HG02973 (cell line): ENCODE measurements around the gene PLXNB2.

Experiments
- ATAC-seq: cut with Tn5 transposase; IDR thresholded peaks from one replicate; pipeline ENCODE4 v1.9.1; 2021; ENCODE audit warnings: moderate library complexity; ENCODE audit not compliant: unreplicated experiment

PLXNB2 gene

GRCh38 chr22:50236731-50237409, 70.6 kb downstream of the PLXNB2 start:
- ATAC-seq = no peak

GRCh38 chr22:50233223-50233622, 74.2 kb downstream of the PLXNB2 start:
- no peak for ATAC-seq

- ATAC-seq = no peak
Observed at GRCh38 chr22:50232481-50233151, 74.8 kb downstream of the PLXNB2 start.

GRCh38 chr22:50229370-50229769, 78.1 kb downstream of the PLXNB2 start:
- no peak for ATAC-seq

- ATAC-seq = no peak
Observed at GRCh38 chr22:50228366-50228765, 79.1 kb downstream of the PLXNB2 start.

- no peak for ATAC-seq
Observed at GRCh38 chr22:50227579-50228215, 79.7 kb downstream of the PLXNB2 start.

GRCh38 chr22:50226875-50227165, 80.6 kb downstream of the PLXNB2 start:
- ATAC-seq = no peak

- no peak for ATAC-seq
Observed at GRCh38 chr22:50226063-50226874, 81.2 kb downstream of the PLXNB2 start.

- ATAC-seq = no peak
Observed at GRCh38 chr22:50225200-50225969, 82.1 kb downstream of the PLXNB2 start.
